HFF-Myc (cell line): ENCODE measurements around the gene FILIP1.

Experiments
- DNase-seq: peaks from one replicate; pipeline ENCODE4 v3.0.0-alpha.2; 2011; ENCODE audit warnings: low read depth; ENCODE audit errors: extremely low read depth
- H3K4me3 ChIP-seq: replicated peaks from 2 replicates; pipeline ENCODE4 v1.5.1; 2011; ENCODE audit warnings: low read depth, mild to moderate bottlenecking, control low read depth, low read length
- TF ChIP-seq, protein P1 (sequence below): IDR thresholded peaks from 2 replicates; pipeline ENCODE4 v1.5.1; 2012; ENCODE audit warnings: mild to moderate bottlenecking, low read depth, low read length, control low read depth; ENCODE audit errors: missing control alignments

FILIP1 gene

DNA sequence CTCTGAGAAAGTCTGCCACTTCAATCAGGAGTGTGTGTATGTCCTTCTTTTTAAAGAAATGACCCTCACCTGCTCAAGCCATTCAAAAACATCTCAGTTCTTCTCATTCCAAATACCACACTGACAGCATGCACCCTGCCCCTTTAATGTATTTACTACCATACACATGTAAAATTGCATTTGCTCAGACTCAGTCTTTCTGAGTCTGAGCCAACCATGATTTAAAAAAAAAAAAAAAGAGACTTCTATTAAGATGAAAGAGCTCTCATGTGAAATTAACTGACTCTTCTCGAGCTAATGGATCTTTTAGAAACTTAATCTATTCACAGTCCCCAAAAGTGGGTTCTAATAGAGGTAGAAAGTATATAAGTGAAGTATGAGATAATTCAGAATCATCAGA, 1.4 kb upstream of the FILIP1 start:
- TF ChIP-seq, protein P1, sequence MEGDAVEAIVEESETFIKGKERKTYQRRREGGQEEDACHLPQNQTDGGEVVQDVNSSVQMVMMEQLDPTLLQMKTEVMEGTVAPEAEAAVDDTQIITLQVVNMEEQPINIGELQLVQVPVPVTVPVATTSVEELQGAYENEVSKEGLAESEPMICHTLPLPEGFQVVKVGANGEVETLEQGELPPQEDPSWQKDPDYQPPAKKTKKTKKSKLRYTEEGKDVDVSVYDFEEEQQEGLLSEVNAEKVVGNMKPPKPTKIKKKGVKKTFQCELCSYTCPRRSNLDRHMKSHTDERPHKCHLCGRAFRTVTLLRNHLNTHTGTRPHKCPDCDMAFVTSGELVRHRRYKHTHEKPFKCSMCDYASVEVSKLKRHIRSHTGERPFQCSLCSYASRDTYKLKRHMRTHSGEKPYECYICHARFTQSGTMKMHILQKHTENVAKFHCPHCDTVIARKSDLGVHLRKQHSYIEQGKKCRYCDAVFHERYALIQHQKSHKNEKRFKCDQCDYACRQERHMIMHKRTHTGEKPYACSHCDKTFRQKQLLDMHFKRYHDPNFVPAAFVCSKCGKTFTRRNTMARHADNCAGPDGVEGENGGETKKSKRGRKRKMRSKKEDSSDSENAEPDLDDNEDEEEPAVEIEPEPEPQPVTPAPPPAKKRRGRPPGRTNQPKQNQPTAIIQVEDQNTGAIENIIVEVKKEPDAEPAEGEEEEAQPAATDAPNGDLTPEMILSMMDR = no peak
- DNase-seq = no peak
- no peak overlapping the region for H3K4me3 ChIP-seq

DNA sequence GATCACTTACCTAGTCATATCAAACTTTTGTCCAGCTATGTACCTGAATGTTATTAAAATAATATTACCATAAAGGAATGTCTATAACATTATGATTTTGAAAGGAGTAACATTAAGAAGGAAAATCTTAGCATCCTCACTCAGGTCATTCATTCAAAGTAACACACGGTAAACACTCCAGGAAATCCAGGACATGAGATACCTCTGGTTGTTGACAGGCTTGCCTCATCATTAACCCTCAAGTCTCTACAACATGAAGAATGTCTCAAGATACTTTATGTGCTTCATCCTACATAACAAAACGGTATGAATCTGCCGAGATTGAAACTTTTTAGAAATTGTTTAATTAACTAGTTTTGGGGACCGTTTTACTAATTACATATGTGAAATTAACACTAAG, 690 bp upstream of the FILIP1 start:
- TF ChIP-seq, protein P1 = no peak

DNA sequence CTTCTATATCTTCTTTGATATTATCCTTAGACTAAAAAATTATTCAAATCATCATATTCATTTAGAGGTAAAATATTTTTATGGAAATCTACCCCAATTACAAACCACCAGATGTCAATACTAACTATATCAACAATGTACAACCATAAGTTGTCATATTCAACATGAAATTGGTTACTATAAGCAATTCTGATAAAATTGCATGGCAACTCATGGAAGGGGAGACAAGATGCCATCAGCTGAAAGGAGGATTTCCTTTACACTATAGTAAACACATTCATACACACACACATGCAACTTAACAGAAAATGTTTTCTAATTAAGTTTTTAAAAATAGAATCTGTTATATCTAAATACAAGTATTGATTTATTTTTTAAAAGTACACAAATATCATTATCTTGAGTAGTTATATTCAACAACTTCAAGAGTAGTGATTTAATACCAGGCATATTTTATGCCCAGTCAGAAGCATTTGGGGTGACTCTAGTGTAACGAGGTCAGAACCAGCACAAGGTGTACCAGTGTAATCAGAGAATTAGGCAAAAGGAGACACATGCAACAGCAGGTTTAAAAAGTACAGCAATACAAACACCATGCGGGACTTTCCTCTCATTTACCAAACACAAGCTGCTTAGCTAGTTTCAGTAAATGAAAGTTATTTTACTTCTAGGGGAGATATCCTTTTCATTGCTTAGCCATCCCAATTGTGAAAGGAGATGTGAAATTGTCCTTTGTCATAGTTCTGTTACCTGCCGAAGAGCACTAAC, 1.0 kb downstream of the FILIP1 start:
- TF ChIP-seq, protein P1 = no peak
- DNase-seq = no peak
- H3K4me3 ChIP-seq = no peak overlapping the region

More for the DNA sequence above, 690 bp upstream of the FILIP1 start:
- H3K4me3 ChIP-seq = no peak overlapping the region
- DNase-seq = no peak

DNA sequence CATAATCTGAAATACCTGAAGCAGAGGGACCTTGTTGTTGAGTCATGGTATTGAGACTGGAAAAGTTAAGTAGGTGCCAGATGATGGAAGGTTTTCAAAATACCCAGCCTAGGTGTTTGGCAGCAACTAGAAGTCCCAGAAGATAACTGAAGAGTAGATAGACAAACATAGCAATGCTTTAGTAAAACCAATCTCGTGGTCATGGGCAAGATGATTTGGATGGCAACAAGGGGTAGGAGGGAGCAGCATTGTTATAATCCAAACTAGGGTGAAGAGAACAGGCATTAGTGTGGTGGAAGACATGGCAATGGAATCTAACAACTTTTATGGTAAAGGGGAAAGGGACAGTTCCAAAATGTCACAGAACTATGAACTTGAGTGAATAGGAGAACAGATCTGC, 2.3 kb downstream of the FILIP1 start:
- TF ChIP-seq, protein P1 = no peak
- no peak for DNase-seq
- no peak overlapping the region for H3K4me3 ChIP-seq

DNA sequence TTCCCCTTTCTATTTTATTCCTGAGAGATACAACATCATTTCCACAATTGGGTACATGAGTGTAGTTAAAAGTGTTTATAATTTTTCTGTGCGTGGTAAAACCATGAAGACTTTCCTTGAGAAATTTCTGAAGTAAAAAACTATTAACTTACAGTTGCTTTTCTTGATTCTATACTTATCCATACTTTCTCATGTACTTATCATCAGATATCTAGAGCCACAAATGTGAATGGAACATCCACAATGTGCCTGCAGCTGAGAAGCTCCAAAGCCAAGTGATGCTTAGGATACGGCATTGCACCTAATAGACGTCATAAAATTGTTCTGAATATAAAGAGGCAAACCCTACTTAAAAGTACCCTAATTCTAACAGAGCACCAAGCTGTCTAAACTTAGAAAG, 2.9 kb downstream of the FILIP1 start:
- no peak for DNase-seq
- TF ChIP-seq, protein P1 = no peak
- no peak overlapping the region for H3K4me3 ChIP-seq

DNA sequence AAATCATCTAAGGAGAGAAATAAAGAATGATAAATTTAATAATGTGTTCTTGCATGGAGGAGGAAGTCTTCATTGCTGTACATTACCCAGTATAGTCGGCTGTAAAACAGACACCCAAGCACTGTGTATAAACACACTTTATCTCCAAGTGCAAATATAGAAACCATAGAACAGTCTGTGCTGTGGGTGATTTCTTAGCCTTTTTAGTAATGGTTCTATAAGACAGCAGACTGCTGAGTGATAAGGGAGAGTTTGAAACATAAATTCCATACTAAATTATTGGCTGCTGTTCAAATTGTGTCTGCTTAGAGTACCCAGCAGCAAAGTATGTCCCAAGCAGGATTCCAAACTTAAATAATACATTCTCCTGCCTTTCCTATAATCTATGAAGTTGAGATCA, 4.6 kb downstream of the FILIP1 start:
- TF ChIP-seq, protein P1 = no peak
- H3K4me3 ChIP-seq = no peak overlapping the region
- no peak for DNase-seq

DNA sequence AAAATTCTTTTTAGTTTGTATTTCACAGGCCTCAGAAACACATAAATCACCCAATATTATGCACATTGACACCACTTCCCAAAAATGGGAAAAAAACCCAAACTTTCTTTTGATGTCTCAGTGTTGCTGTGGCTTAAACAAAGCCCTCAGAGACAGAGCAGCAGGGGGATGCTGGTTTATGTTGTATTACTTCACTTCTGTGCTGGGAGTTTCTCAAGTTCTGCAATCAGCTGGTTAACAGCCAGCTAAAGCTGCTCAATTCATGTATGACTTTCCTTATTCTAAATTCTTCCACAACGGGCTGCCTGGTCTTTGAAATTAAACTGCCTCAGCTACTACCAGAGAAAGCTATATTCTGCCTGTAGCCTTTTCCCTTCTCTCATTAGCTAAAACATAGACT, 5.6 kb downstream of the FILIP1 start:
- no peak for DNase-seq
- no peak overlapping the region for H3K4me3 ChIP-seq
- TF ChIP-seq, protein P1 = no peak
